WTC11 (cell line): ENCODE results near the gene HOXA1. TPM values are rescaled to one million over a fixed set of nuclear protein-coding genes. Genes with fewer than 3 reads are reported as not detected.

ENCODE experiments used
- ATAC-seq: fragments of 200-7000 bp; cut with Tn5 transposase; 2 replicates; pipeline ENCODE4 v1.10.0; 2021; ENCODE audit warnings: mild to moderate bottlenecking, moderate library complexity
- CTCF ChIA-PET: fragments of 300-600 bp; sonication (Branson Sonifier 250); formaldehyde crosslinking; loops from one replicate; lab custom pipeline; 2021; ENCODE audit warnings: antibody characterized with exemption; lab: Charles Lee
- POLR2A ChIA-PET: fragments of 350-600 bp; sonication (Branson Sonifier 250); formaldehyde crosslinking; loops from one replicate; lab custom pipeline; 2021; ENCODE audit warnings: antibody characterized with exemption; lab: Charles Lee
- DNase-seq: peaks from one replicate; pipeline ENCODE4 v3.0.0; 2021; ENCODE audit warnings: low spot score
- H3K27ac Mint-ChIP-seq: 2 replicates; pipeline ENCODE4 v1.8.0; 2021; ENCODE audit warnings: mixed read lengths
- H3K27me3 Mint-ChIP-seq: 2 replicates; pipeline ENCODE4 v1.8.0; 2021; ENCODE audit warnings: low read depth, mild to moderate bottlenecking, moderate library complexity, mixed read lengths
- H3K36me3 Mint-ChIP-seq: 2 replicates; pipeline ENCODE4 v1.8.0; 2021; ENCODE audit warnings: mixed read lengths
- H3K4me1 Mint-ChIP-seq: 2 replicates; pipeline ENCODE4 v1.8.0; 2022; ENCODE audit warnings: mixed read lengths
- H3K4me3 Mint-ChIP-seq: 2 replicates; pipeline ENCODE4 v1.8.0; 2021; ENCODE audit warnings: mild to moderate bottlenecking, moderate library complexity, mixed read lengths
- H3K9me3 Mint-ChIP-seq: 2 replicates; pipeline ENCODE4 v1.8.0; 2021; ENCODE audit warnings: mixed read lengths
- GTF2I ChIP-seq: fragments of 250-450 bp; sonication (Bioruptor Pico); conservative IDR thresholded peaks from 2 replicates; pipeline ENCODE4 v1.4.0; 2021; ENCODE audit warnings: mild to moderate bottlenecking
- MYBL2 ChIP-seq: sonication (generic); formaldehyde crosslinking; IDR thresholded peaks from 2 replicates; pipeline ENCODE4 v1.8.1; 2023; ENCODE audit warnings: mild to moderate bottlenecking, moderate library complexity, missing genetic modification reagents
- NFE2L1 ChIP-seq: sonication (generic); formaldehyde crosslinking; IDR thresholded peaks from 2 replicates; pipeline ENCODE4 v1.8.1; 2023; ENCODE audit warnings: missing genetic modification reagents
- SMAD3 ChIP-seq: sonication (generic); formaldehyde crosslinking; IDR thresholded peaks from 2 replicates; pipeline ENCODE4 v1.8.0; 2022; ENCODE audit warnings: missing genetic modification reagents, mild to moderate bottlenecking, borderline replicate concordance
- TEAD1 ChIP-seq: sonication (generic); formaldehyde crosslinking; IDR thresholded peaks from 2 replicates; pipeline ENCODE4 v1.8.0; 2022; ENCODE audit warnings: mild to moderate bottlenecking, missing genetic modification reagents
- total RNA-seq: library from RNA; stranded (reverse); gene quantifications from 3 replicates; pipeline ENCODE4 v1.2.3, GENCODE V29; 2021
- TF ChIP-seq, protein P1 (sequence below): sonication (generic); formaldehyde crosslinking; IDR thresholded peaks from 2 replicates; pipeline ENCODE4 v1.8.1; 2023; ENCODE audit warnings: mild to moderate bottlenecking, missing genetic modification reagents, borderline replicate concordance
- TF ChIP-seq, protein P2 (sequence below): fragments of 250-450 bp; sonication (Bioruptor Pico); IDR thresholded peaks from 2 replicates; pipeline ENCODE4 v1.9.0; 2021; ENCODE audit warnings: mild to moderate bottlenecking, borderline replicate concordance
- TF ChIP-seq, protein P3 (sequence below): sonication (generic); formaldehyde crosslinking; IDR thresholded peaks from 2 replicates; pipeline ENCODE4 v1.8.0; 2022; ENCODE audit warnings: mild to moderate bottlenecking, missing genetic modification reagents
- TF ChIP-seq, protein P4 (sequence below): sonication (generic); formaldehyde crosslinking; IDR thresholded peaks from 2 replicates; pipeline ENCODE4 v1.8.1; 2023; ENCODE audit warnings: mild to moderate bottlenecking, missing genetic modification reagents, moderate library complexity
- TF ChIP-seq, protein P5 (sequence below): sonication (generic); formaldehyde crosslinking; IDR thresholded peaks from 2 replicates; pipeline ENCODE4 v1.8.1; 2023; ENCODE audit warnings: mild to moderate bottlenecking, moderate library complexity, missing genetic modification reagents
- TF ChIP-seq, protein P6 (sequence below): sonication (generic); formaldehyde crosslinking; IDR thresholded peaks from 2 replicates; pipeline ENCODE4 v1.8.1; 2022; ENCODE audit warnings: mild to moderate bottlenecking, moderate library complexity, missing genetic modification reagents
- TF ChIP-seq, protein P7 (sequence below): sonication (generic); formaldehyde crosslinking; IDR thresholded peaks from 2 replicates; pipeline ENCODE4 v1.8.1; 2022; ENCODE audit warnings: low read depth, mild to moderate bottlenecking, moderate library complexity, missing genetic modification reagents, borderline replicate concordance
- TF ChIP-seq, protein P8 (sequence below): fragments of 250-450 bp; sonication (Bioruptor Pico); IDR thresholded peaks from 2 replicates; pipeline ENCODE4 v1.9.0; 2021; ENCODE audit warnings: moderate library complexity, mild to moderate bottlenecking, inconsistent platforms, borderline replicate concordance

Gene HOXA1
- total RNA-seq, 1 experiment from 2014 or later, result not detected

DNA sequence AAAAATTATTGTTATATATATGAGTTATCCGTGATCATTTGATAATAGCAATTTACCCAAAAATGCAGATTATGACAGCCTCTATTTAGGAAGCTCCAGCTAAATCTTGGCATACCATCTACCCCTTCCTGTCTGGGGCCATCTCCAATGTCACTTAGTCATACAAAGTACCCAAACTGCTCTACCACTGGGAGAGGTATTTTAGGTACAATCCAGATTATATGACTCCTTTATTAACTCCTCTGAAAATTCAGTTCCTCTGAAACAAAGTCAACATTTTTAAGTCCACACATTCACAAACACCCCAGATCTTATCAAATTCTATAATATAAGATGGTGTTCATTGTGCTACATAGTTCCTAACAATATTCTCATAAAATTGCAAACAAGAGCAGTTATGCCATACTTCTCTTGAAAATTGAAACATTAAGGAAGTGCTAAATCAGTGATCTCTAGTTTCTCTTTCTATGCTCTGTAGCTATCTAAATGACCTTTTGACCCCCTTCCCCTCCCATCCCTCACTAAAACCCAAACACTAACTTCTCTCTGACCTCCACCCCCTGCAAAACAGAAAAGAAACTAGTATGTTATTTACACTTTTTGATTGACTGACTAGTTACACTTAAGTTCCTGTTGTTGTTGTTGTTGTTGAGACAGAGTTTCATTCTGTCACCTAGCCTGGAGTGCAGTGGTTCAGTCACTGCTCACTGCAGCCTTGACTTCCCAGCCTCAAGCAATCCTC lies 16.4 kb downstream of the HOXA1 start:
- H3K27ac Mint-ChIP-seq, result no peak overlapping the region
- H3K36me3 Mint-ChIP-seq, result no peaks in the 10 kb centered on the region
- POLR2A ChIA-PET, result no interaction called here
- peaks cover 3% of the 10 kb centered on the region; the same call in 1 of the 2 replicates for H3K4me1 Mint-ChIP-seq
- no peak overlapping the region for H3K4me3 Mint-ChIP-seq
- TF ChIP-seq, protein P1, sequence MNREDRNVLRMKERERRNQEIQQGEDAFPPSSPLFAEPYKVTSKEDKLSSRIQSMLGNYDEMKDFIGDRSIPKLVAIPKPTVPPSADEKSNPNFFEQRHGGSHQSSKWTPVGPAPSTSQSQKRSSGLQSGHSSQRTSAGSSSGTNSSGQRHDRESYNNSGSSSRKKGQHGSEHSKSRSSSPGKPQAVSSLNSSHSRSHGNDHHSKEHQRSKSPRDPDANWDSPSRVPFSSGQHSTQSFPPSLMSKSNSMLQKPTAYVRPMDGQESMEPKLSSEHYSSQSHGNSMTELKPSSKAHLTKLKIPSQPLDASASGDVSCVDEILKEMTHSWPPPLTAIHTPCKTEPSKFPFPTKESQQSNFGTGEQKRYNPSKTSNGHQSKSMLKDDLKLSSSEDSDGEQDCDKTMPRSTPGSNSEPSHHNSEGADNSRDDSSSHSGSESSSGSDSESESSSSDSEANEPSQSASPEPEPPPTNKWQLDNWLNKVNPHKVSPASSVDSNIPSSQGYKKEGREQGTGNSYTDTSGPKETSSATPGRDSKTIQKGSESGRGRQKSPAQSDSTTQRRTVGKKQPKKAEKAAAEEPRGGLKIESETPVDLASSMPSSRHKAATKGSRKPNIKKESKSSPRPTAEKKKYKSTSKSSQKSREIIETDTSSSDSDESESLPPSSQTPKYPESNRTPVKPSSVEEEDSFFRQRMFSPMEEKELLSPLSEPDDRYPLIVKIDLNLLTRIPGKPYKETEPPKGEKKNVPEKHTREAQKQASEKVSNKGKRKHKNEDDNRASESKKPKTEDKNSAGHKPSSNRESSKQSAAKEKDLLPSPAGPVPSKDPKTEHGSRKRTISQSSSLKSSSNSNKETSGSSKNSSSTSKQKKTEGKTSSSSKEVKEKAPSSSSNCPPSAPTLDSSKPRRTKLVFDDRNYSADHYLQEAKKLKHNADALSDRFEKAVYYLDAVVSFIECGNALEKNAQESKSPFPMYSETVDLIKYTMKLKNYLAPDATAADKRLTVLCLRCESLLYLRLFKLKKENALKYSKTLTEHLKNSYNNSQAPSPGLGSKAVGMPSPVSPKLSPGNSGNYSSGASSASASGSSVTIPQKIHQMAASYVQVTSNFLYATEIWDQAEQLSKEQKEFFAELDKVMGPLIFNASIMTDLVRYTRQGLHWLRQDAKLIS (CRISPR knock-in tag), result no peak
- TF ChIP-seq NFE2L1 (CRISPR knock-in tag) (no peak), TEAD1 (CRISPR knock-in tag) (no peak)
- H3K9me3 Mint-ChIP-seq, result peaks cover 3% of the 10 kb centered on the region; the same call in 1 of the 2 replicates
- DNase-seq (no peak), ATAC-seq (no peak)
- H3K27me3 Mint-ChIP-seq, result peaks cover 32% of the 10 kb centered on the region
- CTCF ChIA-PET, result no interaction called here

DNA sequence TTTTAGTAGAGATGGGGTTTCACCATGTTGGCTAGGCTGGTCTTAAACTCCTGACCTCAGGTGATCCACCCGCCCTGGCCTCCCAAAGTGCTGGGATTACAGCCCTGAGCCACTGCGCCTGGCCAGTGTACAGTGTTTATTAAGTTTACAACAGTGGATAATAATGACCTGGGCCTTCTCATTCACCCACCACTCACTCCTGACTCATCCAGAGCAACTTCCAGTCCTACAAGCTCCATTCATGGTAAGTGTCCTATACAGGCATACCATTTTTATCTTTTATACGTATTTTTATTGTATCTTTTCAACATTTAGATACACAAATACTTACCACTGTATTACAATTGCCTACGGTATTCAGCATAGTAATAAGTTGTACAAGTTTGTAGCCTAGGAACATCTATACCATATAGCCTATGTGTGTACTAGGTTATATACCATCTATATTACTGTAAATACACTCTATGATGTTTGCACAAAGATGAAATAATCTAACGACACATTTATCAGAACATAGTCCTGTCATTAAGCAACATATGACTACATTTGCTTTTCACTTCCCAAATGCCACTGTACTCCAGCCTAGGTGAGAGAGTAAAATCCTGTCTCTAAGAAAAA lies 17.1 kb downstream of the HOXA1 start:
- H3K36me3 Mint-ChIP-seq, result no peaks in the 10 kb centered on the region
- no peak for TF ChIP-seq GTF2I (CRISPR knock-in tag)
- TF ChIP-seq, protein P2, sequence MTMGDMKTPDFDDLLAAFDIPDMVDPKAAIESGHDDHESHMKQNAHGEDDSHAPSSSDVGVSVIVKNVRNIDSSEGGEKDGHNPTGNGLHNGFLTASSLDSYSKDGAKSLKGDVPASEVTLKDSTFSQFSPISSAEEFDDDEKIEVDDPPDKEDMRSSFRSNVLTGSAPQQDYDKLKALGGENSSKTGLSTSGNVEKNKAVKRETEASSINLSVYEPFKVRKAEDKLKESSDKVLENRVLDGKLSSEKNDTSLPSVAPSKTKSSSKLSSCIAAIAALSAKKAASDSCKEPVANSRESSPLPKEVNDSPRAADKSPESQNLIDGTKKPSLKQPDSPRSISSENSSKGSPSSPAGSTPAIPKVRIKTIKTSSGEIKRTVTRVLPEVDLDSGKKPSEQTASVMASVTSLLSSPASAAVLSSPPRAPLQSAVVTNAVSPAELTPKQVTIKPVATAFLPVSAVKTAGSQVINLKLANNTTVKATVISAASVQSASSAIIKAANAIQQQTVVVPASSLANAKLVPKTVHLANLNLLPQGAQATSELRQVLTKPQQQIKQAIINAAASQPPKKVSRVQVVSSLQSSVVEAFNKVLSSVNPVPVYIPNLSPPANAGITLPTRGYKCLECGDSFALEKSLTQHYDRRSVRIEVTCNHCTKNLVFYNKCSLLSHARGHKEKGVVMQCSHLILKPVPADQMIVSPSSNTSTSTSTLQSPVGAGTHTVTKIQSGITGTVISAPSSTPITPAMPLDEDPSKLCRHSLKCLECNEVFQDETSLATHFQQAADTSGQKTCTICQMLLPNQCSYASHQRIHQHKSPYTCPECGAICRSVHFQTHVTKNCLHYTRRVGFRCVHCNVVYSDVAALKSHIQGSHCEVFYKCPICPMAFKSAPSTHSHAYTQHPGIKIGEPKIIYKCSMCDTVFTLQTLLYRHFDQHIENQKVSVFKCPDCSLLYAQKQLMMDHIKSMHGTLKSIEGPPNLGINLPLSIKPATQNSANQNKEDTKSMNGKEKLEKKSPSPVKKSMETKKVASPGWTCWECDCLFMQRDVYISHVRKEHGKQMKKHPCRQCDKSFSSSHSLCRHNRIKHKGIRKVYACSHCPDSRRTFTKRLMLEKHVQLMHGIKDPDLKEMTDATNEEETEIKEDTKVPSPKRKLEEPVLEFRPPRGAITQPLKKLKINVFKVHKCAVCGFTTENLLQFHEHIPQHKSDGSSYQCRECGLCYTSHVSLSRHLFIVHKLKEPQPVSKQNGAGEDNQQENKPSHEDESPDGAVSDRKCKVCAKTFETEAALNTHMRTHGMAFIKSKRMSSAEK (CRISPR knock-in tag), result no peak
- TF ChIP-seq, protein P3, sequence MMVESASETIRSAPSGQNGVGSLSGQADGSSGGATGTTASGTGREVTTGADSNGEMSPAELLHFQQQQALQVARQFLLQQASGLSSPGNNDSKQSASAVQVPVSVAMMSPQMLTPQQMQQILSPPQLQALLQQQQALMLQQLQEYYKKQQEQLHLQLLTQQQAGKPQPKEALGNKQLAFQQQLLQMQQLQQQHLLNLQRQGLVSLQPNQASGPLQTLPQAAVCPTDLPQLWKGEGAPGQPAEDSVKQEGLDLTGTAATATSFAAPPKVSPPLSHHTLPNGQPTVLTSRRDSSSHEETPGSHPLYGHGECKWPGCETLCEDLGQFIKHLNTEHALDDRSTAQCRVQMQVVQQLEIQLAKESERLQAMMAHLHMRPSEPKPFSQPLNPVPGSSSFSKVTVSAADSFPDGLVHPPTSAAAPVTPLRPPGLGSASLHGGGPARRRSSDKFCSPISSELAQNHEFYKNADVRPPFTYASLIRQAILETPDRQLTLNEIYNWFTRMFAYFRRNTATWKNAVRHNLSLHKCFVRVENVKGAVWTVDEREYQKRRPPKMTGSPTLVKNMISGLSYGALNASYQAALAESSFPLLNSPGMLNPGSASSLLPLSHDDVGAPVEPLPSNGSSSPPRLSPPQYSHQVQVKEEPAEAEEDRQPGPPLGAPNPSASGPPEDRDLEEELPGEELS (CRISPR knock-in tag), result no peak
- TF ChIP-seq, protein P4, sequence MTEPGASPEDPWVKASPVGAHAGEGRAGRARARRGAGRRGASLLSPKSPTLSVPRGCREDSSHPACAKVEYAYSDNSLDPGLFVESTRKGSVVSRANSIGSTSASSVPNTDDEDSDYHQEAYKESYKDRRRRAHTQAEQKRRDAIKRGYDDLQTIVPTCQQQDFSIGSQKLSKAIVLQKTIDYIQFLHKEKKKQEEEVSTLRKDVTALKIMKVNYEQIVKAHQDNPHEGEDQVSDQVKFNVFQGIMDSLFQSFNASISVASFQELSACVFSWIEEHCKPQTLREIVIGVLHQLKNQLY (CRISPR knock-in tag), result no peak
- ATAC-seq, result no peak
- peaks cover 3% of the 10 kb centered on the region; the same call in 1 of the 2 replicates for H3K9me3 Mint-ChIP-seq
- CTCF ChIA-PET, result no interaction called here
- DNase-seq, result no peak
- no peak overlapping the region for H3K27ac Mint-ChIP-seq
- H3K4me1 Mint-ChIP-seq, result peaks cover 3% of the 10 kb centered on the region; the same call in 1 of the 2 replicates
- H3K4me3 Mint-ChIP-seq, result no peak overlapping the region
- peaks cover 29% of the 10 kb centered on the region for H3K27me3 Mint-ChIP-seq
- POLR2A ChIA-PET, result no interaction called here

DNA sequence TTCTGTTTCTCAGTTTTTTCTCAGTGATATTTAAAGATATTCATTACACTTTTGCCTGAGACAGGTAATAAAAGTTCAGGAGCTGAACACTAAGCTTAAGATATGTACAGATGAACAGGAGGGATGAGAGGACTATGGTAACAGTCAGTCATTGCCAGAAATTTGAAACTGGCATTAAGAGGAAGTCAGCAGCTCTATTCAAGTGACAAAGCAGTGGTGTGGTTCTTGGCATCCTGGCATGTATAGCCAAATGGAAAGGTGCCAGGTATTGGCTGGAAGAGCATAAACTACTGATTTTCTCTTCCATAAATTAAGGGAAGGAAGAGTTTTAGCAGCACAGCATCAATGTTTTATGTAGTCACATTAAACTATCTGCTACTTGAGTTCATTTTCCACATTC lies 22.7 kb downstream of the HOXA1 start:
- no peak for ATAC-seq
- H3K36me3 Mint-ChIP-seq, result no peaks in the 10 kb centered on the region
- ChIA-PET POLR2A (no interaction called here), CTCF (no interaction called here)
- no peaks in the 10 kb centered on the region for H3K4me1 Mint-ChIP-seq
- no peak for DNase-seq
- peaks cover 3% of the 10 kb centered on the region; the same call in 1 of the 2 replicates for H3K9me3 Mint-ChIP-seq
- no peak overlapping the region for H3K4me3 Mint-ChIP-seq
- no peak overlapping the region for H3K27ac Mint-ChIP-seq
- H3K27me3 Mint-ChIP-seq, result peaks cover 18% of the 10 kb centered on the region
- TF ChIP-seq, protein P5, sequence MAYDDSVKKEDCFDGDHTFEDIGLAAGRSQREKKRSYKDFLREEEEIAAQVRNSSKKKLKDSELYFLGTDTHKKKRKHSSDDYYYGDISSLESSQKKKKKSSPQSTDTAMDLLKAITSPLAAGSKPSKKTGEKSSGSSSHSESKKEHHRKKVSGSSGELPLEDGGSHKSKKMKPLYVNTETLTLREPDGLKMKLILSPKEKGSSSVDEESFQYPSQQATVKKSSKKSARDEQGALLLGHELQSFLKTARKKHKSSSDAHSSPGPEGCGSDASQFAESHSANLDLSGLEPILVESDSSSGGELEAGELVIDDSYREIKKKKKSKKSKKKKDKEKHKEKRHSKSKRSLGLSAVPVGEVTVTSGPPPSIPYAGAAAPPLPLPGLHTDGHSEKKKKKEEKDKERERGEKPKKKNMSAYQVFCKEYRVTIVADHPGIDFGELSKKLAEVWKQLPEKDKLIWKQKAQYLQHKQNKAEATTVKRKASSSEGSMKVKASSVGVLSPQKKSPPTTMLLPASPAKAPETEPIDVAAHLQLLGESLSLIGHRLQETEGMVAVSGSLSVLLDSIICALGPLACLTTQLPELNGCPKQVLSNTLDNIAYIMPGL, result no peak
- TF ChIP-seq, protein P6, sequence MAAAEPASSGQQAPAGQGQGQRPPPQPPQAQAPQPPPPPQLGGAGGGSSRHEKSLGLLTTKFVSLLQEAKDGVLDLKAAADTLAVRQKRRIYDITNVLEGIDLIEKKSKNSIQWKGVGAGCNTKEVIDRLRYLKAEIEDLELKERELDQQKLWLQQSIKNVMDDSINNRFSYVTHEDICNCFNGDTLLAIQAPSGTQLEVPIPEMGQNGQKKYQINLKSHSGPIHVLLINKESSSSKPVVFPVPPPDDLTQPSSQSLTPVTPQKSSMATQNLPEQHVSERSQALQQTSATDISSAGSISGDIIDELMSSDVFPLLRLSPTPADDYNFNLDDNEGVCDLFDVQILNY (CRISPR knock-in tag), result no peak
- TF ChIP-seq MYBL2 (CRISPR knock-in tag) (no peak), SMAD3 (CRISPR knock-in tag) (no peak)
- TF ChIP-seq, protein P7, sequence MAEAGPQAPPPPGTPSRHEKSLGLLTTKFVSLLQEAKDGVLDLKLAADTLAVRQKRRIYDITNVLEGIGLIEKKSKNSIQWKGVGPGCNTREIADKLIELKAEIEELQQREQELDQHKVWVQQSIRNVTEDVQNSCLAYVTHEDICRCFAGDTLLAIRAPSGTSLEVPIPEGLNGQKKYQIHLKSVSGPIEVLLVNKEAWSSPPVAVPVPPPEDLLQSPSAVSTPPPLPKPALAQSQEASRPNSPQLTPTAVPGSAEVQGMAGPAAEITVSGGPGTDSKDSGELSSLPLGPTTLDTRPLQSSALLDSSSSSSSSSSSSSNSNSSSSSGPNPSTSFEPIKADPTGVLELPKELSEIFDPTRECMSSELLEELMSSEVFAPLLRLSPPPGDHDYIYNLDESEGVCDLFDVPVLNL (CRISPR knock-in tag), result no peak
- TF ChIP-seq, protein P8, sequence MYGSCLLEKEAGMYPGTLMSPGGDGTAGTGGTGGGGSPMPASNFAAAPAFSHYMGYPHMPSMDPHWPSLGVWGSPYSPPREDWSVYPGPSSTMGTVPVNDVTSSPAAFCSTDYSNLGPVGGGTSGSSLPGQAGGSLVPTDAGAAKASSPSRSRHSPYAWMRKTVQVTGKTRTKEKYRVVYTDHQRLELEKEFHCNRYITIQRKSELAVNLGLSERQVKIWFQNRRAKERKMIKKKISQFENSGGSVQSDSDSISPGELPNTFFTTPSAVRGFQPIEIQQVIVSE (CRISPR knock-in tag), result no peak
